GM12891 (cell line): ENCODE results near the gene TCP11L2.
A peak's percentile ranks its signal among the peaks of the same experiment; 100 is the strongest.

Source experiments
- DNase-seq: peaks from one replicate; pipeline ENCODE4 v3.0.0; 2011; ENCODE audit warnings: low spot score; ENCODE audit not compliant: insufficient read length
- FAIRE-seq: peaks from 2 replicates; lab custom pipeline; 2011; peaks lifted over from hg19 to GRCh38; lab: Jason Lieb, UNC
- PAX5 ChIP-seq: IDR thresholded peaks from 2 replicates; pipeline ENCODE4 v1.6.1; 2011; ENCODE audit warnings: low read length, moderate library complexity, mild to moderate bottlenecking; ENCODE audit not compliant: insufficient read depth, severe bottlenecking
- POLR2A ChIP-seq: IDR thresholded peaks from 2 replicates; pipeline ENCODE4 v1.6.1; 2011; ENCODE audit warnings: low read depth, low read length, control low read depth
- POLR2AphosphoS5 ChIP-seq: IDR thresholded peaks from 2 replicates; pipeline ENCODE4 v1.6.1; 2011; ENCODE audit warnings: low read depth, low read length, control low read depth
- POU2F2 ChIP-seq: IDR thresholded peaks from 2 replicates; pipeline ENCODE4 v1.6.1; 2011; ENCODE audit warnings: low read depth, mild to moderate bottlenecking, control low read depth, low read length, moderate library complexity
- SPI1 ChIP-seq: IDR thresholded peaks from 2 replicates; pipeline ENCODE4 v1.6.1; 2011; ENCODE audit warnings: low read depth, low read length, control low read depth
- TAF1 ChIP-seq: IDR thresholded peaks from 2 replicates; pipeline ENCODE4 v1.6.1; 2011; ENCODE audit warnings: low read depth, low read length, control low read depth

Gene TCP11L2

DNA sequence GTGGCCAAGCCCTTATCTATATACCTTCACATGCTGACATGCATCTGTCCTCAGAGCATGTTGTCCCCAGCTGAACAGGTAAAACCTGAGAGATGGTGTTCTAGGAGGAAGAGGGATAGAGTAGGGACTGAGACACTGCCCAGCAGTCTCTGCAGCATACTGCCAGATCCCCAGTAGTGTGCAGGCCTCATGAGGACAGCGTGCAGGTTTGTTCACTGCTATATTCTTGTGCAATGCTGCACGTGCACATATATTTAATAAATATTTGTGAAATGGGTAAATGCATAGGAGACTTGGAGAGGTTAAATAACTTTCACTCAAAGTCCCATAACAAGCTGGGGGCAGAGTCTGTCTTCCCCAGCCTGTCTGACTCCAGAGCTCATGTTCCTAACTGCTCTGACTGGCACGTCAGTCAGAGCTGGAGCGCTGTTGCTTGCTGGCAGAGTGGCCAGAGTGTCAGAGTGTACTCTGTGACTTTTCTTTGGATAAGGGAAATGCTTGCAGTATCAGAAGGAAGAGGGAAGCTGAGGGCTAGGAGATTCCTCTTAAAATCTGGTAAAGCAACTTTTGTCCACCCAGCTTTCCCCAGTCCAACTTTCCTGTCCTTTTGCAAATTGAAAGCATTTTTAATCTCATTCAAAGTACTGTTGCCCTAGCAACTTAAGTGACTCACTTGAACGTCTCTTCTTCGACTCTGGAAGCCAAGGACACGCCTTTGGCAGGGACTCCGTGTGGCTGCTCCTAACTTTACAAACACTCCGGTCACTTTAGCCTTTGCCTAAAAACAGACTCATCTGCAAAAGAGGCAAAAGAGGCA is 40.1 kb downstream of the TCP11L2 start:
- DNase-seq (no peak), FAIRE-seq (no peak)

DNA sequence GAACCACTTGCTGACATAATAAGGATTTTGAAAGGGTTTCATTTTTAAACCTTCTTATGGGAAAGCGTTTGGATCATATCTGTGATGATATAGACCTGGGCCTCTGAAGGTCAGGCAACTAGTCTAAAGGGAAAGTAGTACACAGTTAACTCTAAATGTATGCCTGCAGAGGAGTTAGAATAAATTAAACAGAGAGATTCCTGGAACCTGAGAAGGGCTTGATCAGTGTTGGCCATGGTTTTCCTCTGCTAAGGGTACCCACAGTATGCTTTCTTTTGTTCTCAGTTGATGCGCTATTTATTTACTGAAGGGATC is 40.6 kb downstream of the TCP11L2 start:
- FAIRE-seq (no peak), DNase-seq (no peak)
- TF ChIP-seq POLR2AphosphoS5 = no peak
- no peak for TF ChIP-seq SPI1
- TF ChIP-seq POU2F2 = no peak
- no peak for TF ChIP-seq TAF1
- no peak for TF ChIP-seq POLR2A
- TF ChIP-seq PAX5 = no peak

More for the DNA sequence above, 40.1 kb downstream of the TCP11L2 start:
- no peak for TF ChIP-seq TAF1
- TF ChIP-seq POLR2A = no peak
- TF ChIP-seq POLR2AphosphoS5 = no peak
- no peak for TF ChIP-seq POU2F2
- TF ChIP-seq SPI1 = no peak
- no peak for TF ChIP-seq PAX5

DNA sequence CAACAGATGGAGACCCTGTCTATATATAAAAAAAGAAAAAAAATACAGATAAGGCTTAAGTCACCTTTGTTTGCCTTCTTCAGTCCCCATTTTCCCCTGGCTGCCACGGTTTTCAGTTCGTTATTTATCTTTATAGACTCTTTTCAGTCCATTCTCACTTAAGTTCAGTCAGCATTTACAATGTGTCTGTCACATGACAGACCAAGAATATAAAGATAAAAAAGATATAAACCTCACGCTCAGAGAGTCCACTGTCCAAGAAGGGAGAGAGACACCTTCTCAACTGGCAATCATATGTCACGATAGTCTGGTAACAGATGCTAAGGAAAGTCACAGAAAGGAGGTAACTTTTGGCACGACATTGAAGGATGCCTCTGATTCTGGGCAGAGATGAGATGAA is 41.6 kb downstream of the TCP11L2 start:
- no peak for FAIRE-seq

DNA sequence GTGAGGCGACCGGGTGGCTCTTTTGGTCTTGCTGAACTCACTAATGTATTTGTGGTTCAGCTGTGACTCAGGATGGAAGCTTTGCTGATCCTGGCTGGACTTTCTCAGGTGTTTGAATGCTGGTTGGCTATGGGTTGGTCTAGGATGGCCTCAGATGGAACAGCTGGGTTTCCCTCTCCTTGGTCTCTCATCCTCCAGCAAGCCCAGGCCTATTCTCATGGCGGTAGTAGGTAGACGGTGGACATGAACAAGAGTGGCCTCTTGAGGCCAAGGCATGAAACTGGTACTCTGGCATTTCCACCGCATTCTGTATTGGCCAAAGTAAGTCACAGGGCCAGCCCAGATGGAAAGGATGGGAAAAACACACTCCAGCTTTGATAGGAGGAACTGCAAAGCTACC is 43.2 kb downstream of the TCP11L2 start:
- FAIRE-seq = no peak
- no peak for DNase-seq
- TF ChIP-seq PAX5 (no peak), POU2F2 (no peak), SPI1 (no peak), POLR2A (no peak), TAF1 (no peak), POLR2AphosphoS5 (no peak)

More for the DNA sequence above, 41.6 kb downstream of the TCP11L2 start:
- no peak for DNase-seq
- TF ChIP-seq PAX5 (no peak), TAF1 (no peak), SPI1 (no peak), POLR2AphosphoS5 (no peak), POLR2A (no peak), POU2F2 (no peak)

DNA sequence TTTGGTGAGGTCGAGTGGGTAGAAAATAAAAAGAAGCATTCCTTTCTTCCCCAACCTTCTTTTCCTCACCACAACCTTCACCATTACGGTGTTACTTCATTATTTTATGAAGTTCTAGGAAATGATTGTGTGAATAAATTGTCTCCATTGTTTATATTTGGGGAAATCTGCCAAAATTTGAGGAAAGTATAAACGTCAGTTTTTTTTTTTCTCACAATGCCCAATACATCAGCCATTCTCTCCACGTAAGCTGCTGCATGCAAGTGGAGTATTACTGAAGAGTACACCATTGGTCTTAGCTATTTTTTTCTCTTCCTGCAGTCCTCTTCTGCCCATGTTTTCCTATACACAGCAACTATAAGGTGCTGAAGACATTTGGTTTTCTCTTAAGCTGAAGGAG is 45.9 kb downstream of the TCP11L2 start:
- TF ChIP-seq SPI1 = no peak
- no peak for FAIRE-seq
- DNase-seq = no peak

DNA sequence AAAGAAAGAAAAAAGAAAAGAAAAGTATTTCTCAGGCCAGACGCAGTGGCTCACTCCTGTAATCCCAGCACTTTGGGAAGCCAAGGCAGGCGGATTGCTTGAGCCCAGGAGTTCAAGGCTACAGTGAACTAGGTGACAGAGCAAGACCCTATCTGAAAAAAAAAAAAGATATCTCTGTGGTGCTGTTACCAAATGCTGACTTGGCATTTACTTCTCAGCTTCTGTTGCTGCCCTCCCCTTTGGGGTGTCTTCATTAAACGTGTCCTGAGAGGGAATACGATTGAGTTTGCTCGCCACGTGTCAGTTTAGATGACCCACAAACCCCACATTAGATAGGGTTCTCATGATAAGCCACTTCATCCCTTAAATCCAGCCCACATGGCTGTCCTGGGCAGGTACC is 50.6 kb downstream of the TCP11L2 start:
- FAIRE-seq = no peak
- TF ChIP-seq SPI1 (no peak), POU2F2 (no peak), TAF1 (no peak), PAX5 (no peak), POLR2A (no peak), POLR2AphosphoS5 (no peak)

DNA sequence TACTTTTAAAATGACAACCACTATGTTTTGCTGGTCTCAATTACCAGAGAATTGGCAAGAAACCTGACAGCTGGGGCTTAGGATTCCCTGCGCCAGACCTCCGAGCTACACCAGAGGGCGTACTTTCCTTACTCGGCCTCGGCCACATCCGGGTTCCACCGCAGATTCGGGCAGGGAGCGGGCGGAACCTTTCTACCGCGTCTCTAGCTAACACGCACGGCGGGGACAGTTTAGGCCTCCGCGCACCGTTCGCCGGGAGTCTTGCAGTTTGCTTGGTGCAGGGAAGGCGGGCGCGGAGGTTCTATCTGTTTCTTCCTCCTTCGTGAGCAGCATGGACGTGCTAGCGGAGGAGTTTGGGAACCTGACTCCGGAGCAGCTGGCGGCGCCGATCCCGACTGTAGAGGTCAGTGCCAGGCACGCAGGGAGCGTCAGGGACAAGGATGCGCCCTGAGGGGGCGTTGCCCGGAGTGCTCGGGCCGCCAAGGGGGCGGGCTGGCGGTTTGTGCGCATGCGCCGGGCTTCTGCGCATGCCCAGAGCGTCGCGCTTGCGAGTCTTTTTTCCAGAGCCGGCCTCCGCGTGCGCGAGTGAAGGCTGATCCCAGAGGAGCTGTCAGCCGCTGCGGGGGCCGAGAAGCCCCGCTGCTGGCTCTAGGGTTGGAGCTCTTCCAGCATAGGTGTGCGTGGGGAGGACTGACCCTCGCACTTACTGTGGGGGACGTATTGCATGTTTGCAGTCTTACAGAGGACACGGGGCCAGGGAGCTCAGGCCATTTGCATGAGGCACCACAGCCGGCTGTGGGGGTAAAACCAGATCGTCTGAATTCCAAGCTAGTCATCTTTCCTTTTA is 55.2 kb downstream of the TCP11L2 start, which contains the start of gene POLR3B:
Gene POLR3B, plus strand, starts transcription at position 200 of the 847 bp plus-strand sequence. Its CDS starts 132 bp downstream, at position 332.
- FAIRE-seq (peak; percentile 94), DNase-seq (peak; percentile 86)
- TF ChIP-seq POU2F2 = peak; percentile 94
- no peak for TF ChIP-seq SPI1
- no peak for TF ChIP-seq PAX5
- TF ChIP-seq POLR2A = peak; percentile 77
- TF ChIP-seq TAF1 = peak; percentile 62
- TF ChIP-seq POLR2AphosphoS5 = peak; percentile 73

More for the DNA sequence above, 50.6 kb downstream of the TCP11L2 start:
- DNase-seq = no peak

DNA sequence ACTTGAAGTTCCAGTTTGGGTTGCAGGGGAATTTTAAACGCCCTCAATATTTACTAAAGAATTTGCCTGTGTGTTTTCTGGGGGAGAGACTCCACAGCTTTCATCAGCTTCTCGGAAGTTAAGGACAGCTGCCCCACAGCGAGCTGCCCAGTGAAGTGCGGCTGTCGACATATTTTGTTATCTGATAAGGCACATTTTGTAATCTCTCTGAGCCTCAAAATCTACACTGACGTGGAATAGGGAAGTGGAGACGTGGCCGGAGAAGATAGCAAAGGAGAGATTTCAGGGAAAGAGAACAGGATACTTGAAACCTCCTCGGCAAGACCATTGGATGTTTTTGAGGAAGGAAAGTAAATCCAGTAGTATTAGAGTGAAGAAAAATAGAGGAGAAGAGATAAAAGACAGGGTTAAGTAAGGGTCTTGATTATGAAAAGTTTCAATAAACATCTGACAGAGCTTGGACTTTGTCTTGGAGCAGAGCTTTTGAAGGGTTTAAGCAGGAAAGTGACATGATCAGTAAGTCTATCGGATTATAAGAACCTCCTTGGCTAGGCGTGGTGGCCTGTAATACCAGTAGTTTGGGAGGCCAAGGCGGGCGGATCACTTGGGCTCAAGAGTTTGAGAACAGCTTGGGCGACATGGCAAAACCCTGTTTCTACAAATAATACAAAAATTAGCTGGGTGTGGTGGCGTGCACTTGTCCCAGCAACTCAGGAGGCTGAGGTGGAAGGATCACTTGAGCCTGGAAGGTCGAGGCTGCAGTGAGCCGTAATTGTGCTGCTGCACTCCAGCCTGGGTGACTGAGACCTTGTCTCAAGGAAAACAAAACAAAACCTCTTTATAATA is 56.1 kb downstream of the TCP11L2 start:
- no peak for FAIRE-seq
- TF ChIP-seq SPI1 (peak; percentile 49; the same call in 1 of the 2 replicates), PAX5 (no peak)
- no peak for DNase-seq

DNA sequence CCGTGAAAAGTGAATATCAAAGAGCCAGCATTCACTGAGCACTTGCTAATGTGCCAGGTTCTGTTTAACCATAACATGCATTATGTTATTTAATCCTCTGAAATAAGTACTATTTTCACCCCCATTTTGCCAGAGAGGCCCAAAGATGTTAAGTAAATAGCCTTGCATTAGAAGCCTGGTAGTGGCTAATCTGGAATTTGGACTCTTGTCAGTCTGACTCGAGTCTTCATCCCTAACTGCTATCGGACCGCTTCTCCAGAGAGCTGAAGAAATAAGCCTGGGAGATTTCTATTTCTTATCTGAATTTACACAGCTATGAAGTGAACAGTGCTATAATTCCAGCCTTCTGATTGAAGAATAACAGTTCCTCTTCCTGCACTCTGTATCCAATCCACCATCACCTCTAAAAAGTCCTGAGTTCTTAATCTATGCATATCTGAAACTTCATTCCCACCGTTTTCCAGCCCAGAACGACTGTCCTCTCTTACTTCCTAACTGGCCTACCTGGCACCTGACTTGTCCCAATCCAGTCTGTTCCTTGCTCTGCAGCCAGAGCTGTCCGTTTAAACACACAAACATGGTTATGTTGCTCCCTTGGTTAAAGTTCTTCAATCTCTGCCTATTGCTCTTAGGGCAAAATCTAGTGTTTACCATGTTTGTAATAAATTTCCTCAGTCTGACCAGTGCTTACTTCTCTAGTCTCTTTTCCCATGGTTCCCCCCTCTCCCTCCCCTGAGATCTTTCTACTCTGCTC is 57.3 kb downstream of the TCP11L2 start:
- DNase-seq (no peak), FAIRE-seq (no peak)
- TF ChIP-seq SPI1 (no peak), POLR2AphosphoS5 (no peak), PAX5 (no peak), TAF1 (no peak), POU2F2 (no peak), POLR2A (no peak)

DNA sequence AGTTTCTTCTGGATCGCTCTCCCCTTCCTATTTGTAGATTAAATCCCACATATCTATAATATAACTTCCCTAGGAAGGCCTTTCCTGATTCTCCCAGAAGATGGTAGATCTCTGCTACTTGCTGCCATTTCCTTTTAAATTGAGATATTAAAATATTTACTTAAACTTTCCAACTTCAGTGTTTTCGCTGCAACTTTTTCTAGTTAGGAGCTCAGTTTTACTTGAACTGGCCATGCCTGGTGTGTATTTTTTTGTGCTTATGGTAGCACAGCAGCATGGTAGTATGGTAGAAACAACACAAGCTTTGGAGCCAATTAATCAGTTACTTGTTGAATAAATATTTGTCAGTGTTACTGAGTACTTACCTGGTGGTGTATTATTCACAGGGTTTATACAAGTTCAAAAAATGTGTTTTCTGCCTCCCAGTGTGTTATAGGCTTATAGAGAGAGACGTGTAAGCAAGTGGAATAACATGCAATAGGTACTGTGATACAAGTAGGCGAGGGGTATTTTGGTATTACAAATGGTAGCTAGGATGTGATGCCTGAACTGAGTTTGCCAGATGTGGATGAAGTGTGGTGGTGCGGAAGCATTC is 58.0 kb downstream of the TCP11L2 start:
- TF ChIP-seq PAX5 (no peak), POLR2AphosphoS5 (no peak), TAF1 (no peak), SPI1 (no peak), POU2F2 (no peak), POLR2A (no peak)
- no peak for DNase-seq
- FAIRE-seq = no peak
